Measurements from ENCODE around the gene MBD3. TPM values are rescaled to one million over a fixed set of nuclear protein-coding genes. Genes with fewer than 3 reads are reported as not detected.

MBD3 gene
- polyA plus RNA-seq, 1 donor (not counting 4 experiments of a cell fraction or from before 2014, with no cell fraction given) = 16.6 TPM

GRCh38 chr19:1582201-1582600 is 10.5 kb downstream of the MBD3 start:
- no peak overlapping the region for H2AFZ ChIP-seq (ENCODE audit: control insufficient read depth, low read length)
- no peak overlapping the region for H3K27ac ChIP-seq (ENCODE audit: control insufficient read depth, insufficient read depth, low read length)
- H3K36me3 ChIP-seq (ENCODE audit: control insufficient read depth in 2 of 2, extremely low read depth in 1 of 2, insufficient read depth in 2 of 2, low read length in 2 of 2) = peaks cover 5 to 17% of the 10 kb centered on the region in 2 experiments
- peaks cover under 1% of the 10 kb centered on the region for H4K20me1 ChIP-seq (ENCODE audit: control insufficient read depth, extremely low read depth, insufficient read depth, low read length)
- no peak for TF ChIP-seq EZH2 (IDR thresholded peaks at IDR 0.05; ENCODE audit: low read length)
- TF ChIP-seq, protein P1, sequence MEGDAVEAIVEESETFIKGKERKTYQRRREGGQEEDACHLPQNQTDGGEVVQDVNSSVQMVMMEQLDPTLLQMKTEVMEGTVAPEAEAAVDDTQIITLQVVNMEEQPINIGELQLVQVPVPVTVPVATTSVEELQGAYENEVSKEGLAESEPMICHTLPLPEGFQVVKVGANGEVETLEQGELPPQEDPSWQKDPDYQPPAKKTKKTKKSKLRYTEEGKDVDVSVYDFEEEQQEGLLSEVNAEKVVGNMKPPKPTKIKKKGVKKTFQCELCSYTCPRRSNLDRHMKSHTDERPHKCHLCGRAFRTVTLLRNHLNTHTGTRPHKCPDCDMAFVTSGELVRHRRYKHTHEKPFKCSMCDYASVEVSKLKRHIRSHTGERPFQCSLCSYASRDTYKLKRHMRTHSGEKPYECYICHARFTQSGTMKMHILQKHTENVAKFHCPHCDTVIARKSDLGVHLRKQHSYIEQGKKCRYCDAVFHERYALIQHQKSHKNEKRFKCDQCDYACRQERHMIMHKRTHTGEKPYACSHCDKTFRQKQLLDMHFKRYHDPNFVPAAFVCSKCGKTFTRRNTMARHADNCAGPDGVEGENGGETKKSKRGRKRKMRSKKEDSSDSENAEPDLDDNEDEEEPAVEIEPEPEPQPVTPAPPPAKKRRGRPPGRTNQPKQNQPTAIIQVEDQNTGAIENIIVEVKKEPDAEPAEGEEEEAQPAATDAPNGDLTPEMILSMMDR (optimal IDR thresholded peaks at IDR 0.05 in 1 of 3, IDR thresholded peaks at IDR 0.05 in 1 of 3, conservative IDR thresholded peaks at IDR 0.05 in 1 of 3; ENCODE audit: extremely low read depth in 1 of 3, insufficient read depth in 2 of 3, low read length in 3 of 3) = no peak
- H3K9me1 ChIP-seq (ENCODE audit: control insufficient read depth, extremely low read depth, insufficient read depth, low read length) = no peaks in the 10 kb centered on the region
- H3K27me3 ChIP-seq (ENCODE audit: control insufficient read depth, extremely low read depth, insufficient read depth, low read length) = no peaks in the 10 kb centered on the region
- H3K4me1 ChIP-seq (ENCODE audit: control insufficient read depth, extremely low read depth, insufficient read depth, low read length) = no peaks in the 10 kb centered on the region
- dilution Hi-C loops (cut with MboI; ENCODE audit: extremely low pct_ligation_motif_present, low sequenced_read_pairs) = no loop called here
- peaks cover 5% of the 10 kb centered on the region for H3K79me2 ChIP-seq (ENCODE audit: control insufficient read depth, insufficient read depth, low read length)
- FAIRE-seq (no peak), DNase-seq (ENCODE audit: low read depth, low spot score) (no peak)
- no peak overlapping the region for H3K4me2 ChIP-seq (ENCODE audit: control insufficient read depth, extremely low read depth, insufficient read depth, low read depth, low read length)
- no peak overlapping the region for H3K4me3 ChIP-seq (ENCODE audit: control insufficient read depth in 2 of 3, extremely low read depth in 1 of 3, insufficient read depth in 2 of 3, low read depth in 1 of 3, low read length in 3 of 3)
- H3K9me3 ChIP-seq (ENCODE audit: control insufficient read depth, low read depth, low read length) = no peaks in the 10 kb centered on the region
- no peak overlapping the region for H3K9ac ChIP-seq (ENCODE audit: control insufficient read depth, extremely low read depth, insufficient read depth, low read length)

DNA sequence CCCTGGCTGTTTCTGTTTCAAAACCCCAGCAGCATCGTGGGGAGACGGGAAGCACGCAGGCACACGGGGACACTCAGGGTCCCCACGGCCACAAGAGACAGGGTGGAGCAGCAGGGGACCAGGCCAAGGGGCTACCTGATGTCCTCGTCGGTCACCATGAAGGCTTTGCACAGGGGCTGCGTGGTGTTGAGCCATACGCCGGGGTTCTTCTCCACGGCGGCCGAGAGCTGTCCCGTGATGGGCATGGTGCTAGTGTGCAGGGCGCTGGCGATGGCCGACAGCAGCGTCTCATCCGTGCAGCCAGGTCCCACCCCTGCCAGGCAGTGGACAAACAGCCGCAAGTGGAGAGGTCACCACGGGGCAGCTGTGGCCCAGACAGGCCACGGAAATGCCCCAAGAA is 11.7 kb downstream of the MBD3 start:
- Histone ChIP-seq H3K36me3 (ENCODE audit: control insufficient read depth in 2 of 2, extremely low read depth in 1 of 2, insufficient read depth in 2 of 2, low read length in 2 of 2) (peaks cover 5 to 17% of the 10 kb centered on the region in 2 experiments), H2AFZ (ENCODE audit: control insufficient read depth, low read length) (no peak overlapping the region), H4K20me1 (ENCODE audit: control insufficient read depth, extremely low read depth, insufficient read depth, low read length) (no peaks in the 10 kb centered on the region), H3K27me3 (ENCODE audit: control insufficient read depth, extremely low read depth, insufficient read depth, low read length) (no peaks in the 10 kb centered on the region), H3K79me2 (ENCODE audit: control insufficient read depth, insufficient read depth, low read length) (peaks cover 2% of the 10 kb centered on the region), H3K27ac (ENCODE audit: control insufficient read depth, insufficient read depth, low read length) (no peak overlapping the region), H3K9me1 (ENCODE audit: control insufficient read depth, extremely low read depth, insufficient read depth, low read length) (no peaks in the 10 kb centered on the region), H3K9ac (ENCODE audit: control insufficient read depth, extremely low read depth, insufficient read depth, low read length) (no peak overlapping the region), H3K9me3 (ENCODE audit: control insufficient read depth, low read depth, low read length) (no peaks in the 10 kb centered on the region), H3K4me1 (ENCODE audit: control insufficient read depth, extremely low read depth, insufficient read depth, low read length) (no peaks in the 10 kb centered on the region), H3K4me2 (ENCODE audit: control insufficient read depth, extremely low read depth, insufficient read depth, low read depth, low read length) (no peak overlapping the region), H3K4me3 (ENCODE audit: control insufficient read depth in 2 of 3, extremely low read depth in 1 of 3, insufficient read depth in 2 of 3, low read depth in 1 of 3, low read length in 3 of 3) (no peak overlapping the region)
- TF ChIP-seq, protein P1 (optimal IDR thresholded peaks at IDR 0.05 in 1 of 3, IDR thresholded peaks at IDR 0.05 in 1 of 3, conservative IDR thresholded peaks at IDR 0.05 in 1 of 3; ENCODE audit: extremely low read depth in 1 of 3, insufficient read depth in 2 of 3, low read length in 3 of 3) = no peak
- no peak for TF ChIP-seq EZH2 (IDR thresholded peaks at IDR 0.05; ENCODE audit: low read length)
- dilution Hi-C loops (cut with MboI; ENCODE audit: extremely low pct_ligation_motif_present, low sequenced_read_pairs) = no loop called here
- FAIRE-seq = no peak
- DNase-seq (ENCODE audit: low read depth, low spot score) = no peak
